ENCODE measurements around the gene CNKSR2. TPM values are rescaled to one million over a fixed set of nuclear protein-coding genes. Genes with fewer than 3 reads are reported as not detected.

The CNKSR2 gene
- total RNA-seq, 1 donor from 2014 or later = 1.7 TPM

- no peak for TF ChIP-seq CTCF (IDR thresholded peaks at IDR 0.05)
- H3K36me3 Mint-ChIP-seq (ENCODE audit: low read depth) = no peaks in the 10 kb centered on the region
Measured at GRCh38 chrX:21656587-21657317, 282.5 kb downstream of the CNKSR2 start.

GRCh38 chrX:21657318-21658151 lies 283.3 kb downstream of the CNKSR2 start:
- H3K27ac Mint-ChIP-seq (ENCODE audit: unreplicated experiment) = no peak overlapping the region

More at GRCh38 chrX:21656587-21657317, 282.5 kb downstream of the CNKSR2 start:
- peak; percentile 88 for DNase-seq (ENCODE audit: low spot score)
- Mint-ChIP-seq H3K27ac (ENCODE audit: unreplicated experiment) (no peak overlapping the region), H3K9me3 (ENCODE audit: low read depth) (no peaks in the 10 kb centered on the region), H3K4me3 (ENCODE audit: unreplicated experiment) (no peak overlapping the region), H3K4me1 (ENCODE audit: low read depth) (peaks cover 10% of the 10 kb centered on the region), H3K27me3 (ENCODE audit: low read depth) (no peaks in the 10 kb centered on the region)

GRCh38 chrX:21658152-21658737 lies 284.0 kb downstream of the CNKSR2 start, which contains the start of gene KLHL34:
KLHL34 (minus strand) TSS chrX:21658330; CDS start chrX:21657788, 542 bp downstream.
- no peaks in the 10 kb centered on the region for H3K9me3 Mint-ChIP-seq (ENCODE audit: low read depth)
- peak; percentile 92 for DNase-seq (ENCODE audit: low spot score)
- no peak within 1 kb of the TSS for H3K4me3 Mint-ChIP-seq (ENCODE audit: unreplicated experiment)
- no peaks in the 10 kb centered on the region for H3K27me3 Mint-ChIP-seq (ENCODE audit: low read depth)
- H3K27ac Mint-ChIP-seq (ENCODE audit: unreplicated experiment) = no peak within 1 kb of the TSS
- TF ChIP-seq CTCF (IDR thresholded peaks at IDR 0.05) = no peak
- H3K36me3 Mint-ChIP-seq (ENCODE audit: low read depth) = no peaks in the 10 kb centered on the region
- H3K4me1 Mint-ChIP-seq (ENCODE audit: low read depth) = peaks cover 10% of the 10 kb centered on the region

More at GRCh38 chrX:21657318-21658151, 283.3 kb downstream of the CNKSR2 start:
- Mint-ChIP-seq H3K4me1 (ENCODE audit: low read depth) (peaks cover 10% of the 10 kb centered on the region), H3K9me3 (ENCODE audit: low read depth) (no peaks in the 10 kb centered on the region), H3K36me3 (ENCODE audit: low read depth) (no peaks in the 10 kb centered on the region), H3K4me3 (ENCODE audit: unreplicated experiment) (no peak overlapping the region), H3K27me3 (ENCODE audit: low read depth) (no peaks in the 10 kb centered on the region)
- DNase-seq (ENCODE audit: low spot score) = no peak
- TF ChIP-seq CTCF (IDR thresholded peaks at IDR 0.05) = no peak

GRCh38 chrX:21658746-21659145 lies 284.5 kb downstream of the CNKSR2 start:
- Mint-ChIP-seq H3K9me3 (ENCODE audit: low read depth) (no peaks in the 10 kb centered on the region), H3K27ac (ENCODE audit: unreplicated experiment) (no peak overlapping the region), H3K4me1 (ENCODE audit: low read depth) (peaks cover 10% of the 10 kb centered on the region), H3K4me3 (ENCODE audit: unreplicated experiment) (no peak overlapping the region), H3K27me3 (ENCODE audit: low read depth) (no peaks in the 10 kb centered on the region), H3K36me3 (ENCODE audit: low read depth) (no peaks in the 10 kb centered on the region)
- no peak for DNase-seq (ENCODE audit: low spot score)
- no peak for TF ChIP-seq CTCF (IDR thresholded peaks at IDR 0.05)

- Mint-ChIP-seq H3K36me3 (ENCODE audit: low read depth) (no peaks in the 10 kb centered on the region), H3K27me3 (ENCODE audit: low read depth) (no peaks in the 10 kb centered on the region), H3K4me3 (ENCODE audit: unreplicated experiment) (no peak overlapping the region), H3K27ac (ENCODE audit: unreplicated experiment) (no peak overlapping the region), H3K4me1 (ENCODE audit: low read depth) (peaks cover 10% of the 10 kb centered on the region), H3K9me3 (ENCODE audit: low read depth) (no peaks in the 10 kb centered on the region)
- TF ChIP-seq CTCF (IDR thresholded peaks at IDR 0.05) = no peak
- no peak for DNase-seq (ENCODE audit: low spot score)
Measured at GRCh38 chrX:21659320-21659719, 285.1 kb downstream of the CNKSR2 start.

Measured in chondrocyte (in vitro differentiated cells).